MV-4-11 (cell line): ENCODE data around the gene TSPAN17.

Experiments
- DNase-seq: peaks from one replicate; lab custom pipeline; 2025; lab: John Stamatoyannopoulos, UW

Gene TSPAN17

DNA sequence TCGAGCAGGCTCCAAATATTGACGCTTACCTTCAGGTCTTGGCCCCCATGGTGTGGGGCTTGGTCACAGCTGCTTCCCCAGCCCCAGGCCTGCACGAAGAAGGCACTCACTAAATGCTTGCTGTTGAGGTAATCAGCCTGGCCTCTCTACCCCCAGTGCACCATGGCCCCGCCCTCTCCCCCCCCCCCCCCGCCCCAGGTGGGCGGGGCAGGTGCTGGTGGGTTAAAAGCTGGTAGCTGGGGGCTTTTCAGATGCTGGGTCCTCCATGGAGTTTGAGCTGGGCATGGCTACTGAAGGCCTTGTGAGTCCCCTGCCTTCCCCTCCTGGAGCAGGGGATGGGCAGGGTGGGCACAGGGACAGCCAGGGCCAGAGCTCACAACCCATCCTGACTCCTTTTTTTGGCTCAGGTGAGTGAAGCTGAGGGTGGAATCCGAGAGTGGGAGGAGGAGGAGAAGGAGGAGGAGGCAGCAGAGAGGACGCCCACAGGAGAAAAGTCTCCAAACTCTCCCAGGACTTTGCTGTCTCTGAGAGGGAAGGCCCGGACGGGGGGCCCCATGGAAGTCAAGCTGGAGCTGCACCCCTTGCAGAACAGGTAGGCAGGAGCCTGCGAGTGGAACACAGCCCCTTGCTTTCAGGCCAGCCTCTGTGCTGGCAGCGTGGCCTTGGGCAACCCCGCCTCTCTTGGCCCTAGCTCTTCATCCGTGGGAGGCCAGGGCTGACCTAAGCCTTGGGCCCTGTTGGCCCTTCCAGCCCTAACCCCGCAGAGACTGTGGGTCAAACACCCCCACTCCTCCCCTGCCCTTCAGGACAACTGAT lies 4.4 kb upstream of the TSPAN17 start:
- no peak for DNase-seq

DNA sequence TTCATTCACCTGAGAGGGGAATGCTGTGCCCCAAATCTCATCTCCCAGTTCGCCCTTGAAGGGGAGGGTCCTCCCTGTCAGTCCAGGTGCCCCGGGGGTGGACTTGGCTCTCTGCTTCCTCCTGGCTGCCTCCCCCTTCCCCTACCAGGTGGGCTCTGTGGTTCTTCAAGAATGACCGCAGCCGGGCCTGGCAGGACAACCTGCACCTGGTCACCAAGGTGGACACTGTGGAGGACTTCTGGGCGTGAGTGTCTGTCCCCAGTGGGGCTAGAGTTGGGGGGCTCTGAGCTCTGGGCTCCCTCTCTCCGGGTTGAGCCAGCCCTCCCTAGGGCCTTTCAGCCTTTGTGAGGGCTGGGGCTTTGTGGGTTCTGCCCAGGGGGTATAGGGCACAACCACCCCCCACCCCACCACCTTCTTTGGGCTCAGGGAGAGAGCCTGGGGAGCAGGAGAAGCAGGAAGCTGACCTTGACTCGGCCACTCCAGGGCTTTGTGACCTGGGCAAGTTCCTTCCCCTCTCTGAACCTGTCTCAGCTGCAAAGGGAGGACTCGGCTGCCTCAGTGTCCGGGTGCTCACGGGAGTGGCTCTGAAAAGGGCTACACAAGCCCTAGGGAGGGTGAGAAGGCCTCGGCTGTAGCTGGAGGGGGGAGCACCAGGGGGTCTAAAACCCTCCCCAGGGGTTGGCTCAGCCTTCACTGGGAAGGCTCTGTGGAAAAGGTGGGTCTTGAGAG lies 3.6 kb upstream of the TSPAN17 start:
- DNase-seq: no peak

DNA sequence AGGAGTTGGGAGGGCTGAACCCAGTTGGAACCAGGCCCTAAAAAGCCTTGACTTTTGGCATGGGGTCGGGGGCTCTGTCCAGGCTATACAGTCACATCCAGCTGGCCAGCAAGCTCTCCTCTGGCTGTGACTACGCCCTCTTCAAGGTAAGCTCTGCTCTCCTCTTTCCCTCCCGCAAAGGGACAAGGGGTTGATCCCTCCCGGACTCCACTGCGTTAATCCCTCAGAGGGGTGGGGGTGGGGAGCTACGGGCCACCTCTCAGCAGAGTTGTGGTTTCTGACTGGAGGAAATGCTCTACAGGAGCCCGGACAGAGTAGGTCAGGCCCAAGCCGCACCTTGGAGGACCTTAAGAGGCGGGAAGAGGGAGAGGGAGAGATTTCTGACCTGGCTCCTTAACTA lies 3.0 kb upstream of the TSPAN17 start:
- no peak for DNase-seq

DNA sequence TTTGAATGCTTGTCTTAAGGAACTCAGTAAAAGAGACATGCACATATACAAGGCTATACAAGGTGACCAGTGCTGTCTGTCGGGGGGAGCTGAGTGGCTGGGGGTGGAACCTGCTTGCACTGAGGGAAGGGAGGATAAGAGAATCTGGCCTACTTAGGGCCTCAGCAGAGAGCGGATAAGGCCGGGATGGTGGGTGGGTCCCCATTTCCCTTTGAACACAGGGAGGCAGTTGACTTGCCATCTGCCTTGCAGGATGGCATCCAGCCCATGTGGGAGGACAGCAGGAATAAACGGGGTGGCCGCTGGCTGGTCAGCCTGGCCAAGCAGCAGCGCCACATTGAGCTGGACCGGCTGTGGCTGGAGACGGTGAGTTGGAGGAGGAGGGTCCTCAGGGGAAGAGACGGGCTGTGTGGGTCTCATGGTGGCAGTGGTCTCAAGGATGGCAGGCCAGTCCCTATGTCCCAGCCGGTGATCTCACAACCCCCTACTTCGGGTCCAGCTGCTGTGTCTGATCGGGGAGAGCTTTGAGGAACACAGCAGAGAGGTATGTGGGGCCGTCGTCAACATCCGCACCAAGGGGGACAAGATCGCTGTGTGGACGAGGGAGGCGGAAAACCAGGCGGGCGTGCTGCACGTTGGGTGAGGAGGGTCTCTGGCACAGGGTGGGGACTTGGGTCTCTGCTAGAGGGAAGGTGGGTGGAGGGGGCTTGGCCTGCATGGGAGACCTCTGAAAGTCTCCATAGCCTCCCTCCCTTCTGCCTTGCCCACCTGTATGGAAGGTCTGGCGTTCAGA lies 2.2 kb upstream of the TSPAN17 start:
- no peak for DNase-seq

DNA sequence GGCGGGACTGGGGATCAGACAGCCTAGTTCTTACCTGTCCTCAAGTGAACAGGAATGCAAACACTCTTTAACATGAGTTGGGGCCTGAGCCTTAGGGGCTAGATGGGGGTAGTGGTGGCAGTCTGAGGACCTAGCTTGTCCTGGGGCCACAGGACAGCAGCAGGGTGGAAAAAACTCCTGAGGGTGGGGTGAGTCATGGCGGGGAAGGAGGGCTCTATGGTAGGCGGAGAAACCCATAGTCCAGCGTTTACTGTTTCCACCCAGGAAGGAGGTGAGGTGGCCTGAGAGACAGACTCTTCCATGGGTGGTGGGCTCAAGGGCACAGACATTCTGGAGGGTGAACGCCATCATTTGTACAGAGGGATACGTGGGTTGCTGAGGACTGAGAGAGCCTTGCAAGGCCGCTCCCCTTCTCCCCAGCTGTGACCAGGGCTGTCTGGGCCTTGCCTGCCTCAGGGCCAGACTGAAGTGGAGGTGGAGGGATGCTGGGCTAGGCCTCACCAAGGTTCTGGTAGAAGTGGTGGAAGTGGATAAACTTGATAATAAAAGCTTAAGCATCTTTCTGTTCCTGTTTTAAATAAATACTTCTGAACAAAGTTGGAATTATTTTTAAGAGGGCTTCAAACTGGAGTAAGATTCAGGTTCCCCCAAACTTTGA lies 1.1 kb upstream of the TSPAN17 start:
- no peak for DNase-seq

DNA sequence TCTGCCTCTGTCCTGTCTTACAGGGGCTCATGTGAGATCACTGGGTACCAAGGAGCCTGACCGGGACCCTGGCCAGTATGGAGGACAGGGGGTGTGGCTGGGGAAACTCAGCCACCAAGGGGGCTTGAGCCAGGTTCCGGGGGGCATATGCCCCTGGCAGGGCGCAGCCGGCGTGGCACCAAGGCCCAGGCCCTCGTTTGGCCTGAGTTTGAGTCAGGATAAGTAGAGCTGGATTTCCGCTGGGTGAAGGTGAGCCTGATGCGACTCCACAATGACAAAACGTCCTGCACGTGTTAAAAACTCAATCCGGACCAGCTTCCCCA lies 616 bp upstream of the TSPAN17 start:
- no peak for DNase-seq

DNA sequence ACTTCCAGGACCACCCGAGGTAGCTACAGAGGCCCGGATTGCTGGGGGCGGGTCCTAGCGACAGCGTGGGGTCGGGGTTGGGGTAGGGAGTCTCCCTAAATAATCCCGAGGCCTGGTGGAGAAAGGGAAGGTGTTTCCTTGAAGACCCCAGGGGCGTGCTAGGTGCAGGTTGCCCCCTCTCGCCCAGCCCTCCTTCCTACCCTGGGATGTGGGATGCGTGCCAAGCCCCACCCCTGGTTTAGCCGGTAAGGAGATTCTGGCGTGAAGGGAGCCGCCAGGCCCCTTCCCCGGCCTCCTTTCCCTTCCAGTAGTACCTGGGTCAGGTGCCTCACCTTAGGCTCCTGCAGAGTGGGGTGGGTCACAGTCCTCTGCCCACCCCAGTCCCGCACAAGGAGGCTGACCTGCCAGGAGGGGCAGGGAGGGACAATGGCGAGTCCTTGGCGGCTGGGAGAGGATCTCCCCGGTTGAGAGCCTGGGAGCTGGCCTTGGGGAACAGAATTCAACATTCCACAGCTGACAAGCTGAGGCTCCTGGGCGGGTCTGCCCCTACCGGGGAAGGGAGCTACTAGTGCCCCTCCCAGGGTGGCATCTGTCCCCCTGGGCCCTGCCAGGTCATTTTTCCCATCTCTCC lies 674 bp downstream of the TSPAN17 start:
- DNase-seq: no peak

DNA sequence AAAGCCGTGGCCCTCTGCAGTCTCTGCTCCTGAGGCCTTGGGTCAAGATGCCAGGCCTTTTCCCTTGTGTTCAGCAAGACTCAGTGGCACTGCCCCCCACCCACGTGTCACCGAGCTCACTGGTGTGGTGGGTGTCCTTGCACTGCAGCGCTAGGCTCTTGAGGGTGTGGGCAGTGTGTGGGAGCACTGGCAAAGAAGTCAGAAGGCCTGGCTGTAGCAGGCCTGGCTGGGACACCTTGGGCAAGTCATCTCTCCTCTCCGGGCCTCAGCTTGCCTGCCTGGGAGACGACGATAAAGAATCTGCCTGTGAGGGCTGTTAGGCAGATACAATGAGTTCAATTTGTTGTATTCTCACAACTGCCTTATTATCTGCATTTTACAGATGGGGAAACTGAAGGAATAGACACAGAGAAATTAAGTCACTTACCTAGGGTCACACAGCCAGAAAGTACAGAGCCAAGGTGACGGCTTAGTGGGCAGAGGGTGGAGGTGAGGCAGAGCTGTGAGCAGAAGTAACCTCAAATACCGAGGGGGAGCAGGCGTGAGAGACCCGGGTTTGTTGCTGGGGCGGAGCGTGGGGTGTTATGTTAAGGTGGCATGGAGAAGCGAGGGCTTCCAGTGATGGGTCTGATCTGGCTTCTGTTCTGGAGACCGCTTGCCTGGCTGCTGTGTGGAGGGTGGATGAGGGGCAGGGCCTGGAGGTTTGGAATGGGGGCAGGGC lies 1.4 kb downstream of the TSPAN17 start:
- no peak for DNase-seq

DNA sequence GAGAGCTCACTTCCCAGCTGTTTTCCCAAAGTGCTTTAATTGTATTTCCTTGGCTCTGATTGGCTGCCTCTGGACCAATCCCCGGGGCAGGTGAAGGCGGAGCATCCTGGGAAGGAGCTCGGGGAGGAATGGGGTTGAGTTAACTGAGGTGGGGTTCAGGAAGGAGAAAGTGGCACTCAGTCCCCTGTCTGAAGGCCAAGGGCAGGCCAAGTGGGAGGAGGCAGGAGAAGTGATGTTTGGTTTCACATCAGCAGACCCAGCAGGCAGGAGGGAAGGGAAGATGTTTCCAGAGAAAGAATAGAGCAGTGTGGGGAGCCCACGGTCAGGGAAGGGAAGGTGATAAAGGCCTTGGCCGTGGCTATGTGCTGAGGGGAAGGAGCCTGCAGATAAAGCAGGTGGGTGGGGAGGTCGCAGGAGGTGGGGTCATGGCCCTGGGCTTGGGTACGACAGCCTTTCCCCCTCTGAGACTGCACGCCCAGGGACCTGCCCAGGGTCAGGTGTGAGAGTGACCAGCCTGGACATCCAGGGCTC lies 3.1 kb downstream of the TSPAN17 start:
- no peak for DNase-seq

DNA sequence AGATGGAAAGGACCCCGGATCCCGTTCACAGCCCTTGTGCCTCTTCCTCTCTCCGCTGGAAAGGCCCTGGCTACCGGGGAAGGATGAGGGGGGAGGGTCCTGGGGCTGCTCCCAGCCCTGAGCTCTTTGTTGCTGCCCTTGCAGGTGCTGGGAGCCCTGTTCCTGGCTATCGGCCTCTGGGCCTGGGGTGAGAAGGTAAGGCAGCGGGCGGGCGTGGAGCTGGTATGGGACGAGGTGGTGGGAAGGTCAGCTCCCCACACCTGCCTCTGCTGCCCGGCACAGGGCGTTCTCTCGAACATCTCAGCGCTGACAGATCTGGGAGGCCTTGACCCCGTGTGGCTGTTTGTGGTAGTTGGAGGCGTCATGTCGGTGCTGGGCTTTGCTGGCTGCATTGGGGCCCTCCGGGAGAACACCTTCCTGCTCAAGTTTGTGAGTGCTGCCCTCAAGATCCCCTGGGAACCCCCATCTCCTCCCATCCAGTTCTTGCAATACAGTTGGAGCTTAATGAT lies 4.2 kb downstream of the TSPAN17 start:
- no peak for DNase-seq

DNA sequence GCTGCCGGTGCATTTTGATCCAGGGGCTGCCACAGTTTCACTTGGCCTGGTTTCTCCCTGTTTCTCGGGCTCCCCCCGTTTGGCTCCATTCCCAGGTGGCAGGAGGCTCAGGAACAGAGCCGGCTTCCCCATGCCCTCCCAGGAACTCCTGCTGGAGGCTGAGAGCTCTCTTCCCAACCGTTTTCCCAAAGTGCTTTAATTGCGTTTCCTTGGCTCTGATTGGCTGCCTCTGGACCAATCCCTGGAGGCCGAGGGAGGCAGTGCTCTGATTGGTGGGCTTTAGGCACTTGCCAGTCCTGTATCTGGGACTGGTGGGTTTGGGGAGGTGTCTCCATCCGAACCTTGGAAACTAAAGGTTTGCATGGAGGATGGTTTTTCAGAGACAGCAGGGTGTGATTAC lies 4.9 kb downstream of the TSPAN17 start:
- DNase-seq: no peak

DNA sequence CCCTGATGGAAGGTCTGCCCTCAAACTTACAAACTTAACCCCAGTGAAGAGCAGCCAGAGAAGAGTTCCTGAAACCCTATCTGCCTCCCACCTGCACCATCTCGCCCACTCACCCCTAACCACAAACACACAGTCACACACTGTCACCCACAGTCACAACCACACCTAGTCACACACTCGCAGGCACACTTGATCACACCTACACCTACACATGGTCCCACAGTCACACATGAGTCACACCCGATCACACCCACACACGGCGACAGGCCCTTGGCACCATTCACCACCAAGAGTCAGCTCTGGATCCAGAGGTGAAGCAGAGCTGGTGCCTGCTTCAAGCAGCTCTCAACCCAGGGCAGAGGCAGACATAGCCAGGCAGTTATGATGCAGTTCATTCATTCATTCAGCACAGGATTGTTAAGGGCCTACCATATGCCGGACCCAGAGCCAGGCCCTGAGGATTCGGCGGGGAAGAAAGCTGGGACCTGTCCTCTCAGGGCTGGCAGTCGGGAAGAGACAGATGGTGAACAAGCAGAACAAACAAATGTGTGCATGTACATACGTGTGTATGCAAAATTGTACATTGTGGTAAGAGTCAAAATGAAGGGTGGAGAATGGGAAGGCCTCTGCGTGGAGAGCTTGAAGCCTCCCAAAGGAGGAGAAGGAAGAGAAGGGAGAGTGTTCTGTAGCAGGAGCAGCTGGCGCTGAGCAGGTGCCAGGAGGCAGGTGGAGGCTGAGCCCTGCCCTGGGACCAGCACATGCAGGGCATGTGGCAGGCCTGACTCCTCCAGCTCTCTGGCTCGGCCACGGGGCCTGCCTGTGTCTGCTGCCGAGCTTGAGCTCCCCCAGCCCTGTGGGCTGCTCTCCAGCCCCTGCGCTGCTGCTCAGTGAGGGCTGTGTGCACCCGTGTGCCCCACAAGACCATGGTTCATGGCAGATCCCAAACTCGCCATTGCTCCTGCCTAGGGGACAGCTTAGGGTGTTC lies 6.4 kb downstream of the TSPAN17 start:
- no peak for DNase-seq

DNA sequence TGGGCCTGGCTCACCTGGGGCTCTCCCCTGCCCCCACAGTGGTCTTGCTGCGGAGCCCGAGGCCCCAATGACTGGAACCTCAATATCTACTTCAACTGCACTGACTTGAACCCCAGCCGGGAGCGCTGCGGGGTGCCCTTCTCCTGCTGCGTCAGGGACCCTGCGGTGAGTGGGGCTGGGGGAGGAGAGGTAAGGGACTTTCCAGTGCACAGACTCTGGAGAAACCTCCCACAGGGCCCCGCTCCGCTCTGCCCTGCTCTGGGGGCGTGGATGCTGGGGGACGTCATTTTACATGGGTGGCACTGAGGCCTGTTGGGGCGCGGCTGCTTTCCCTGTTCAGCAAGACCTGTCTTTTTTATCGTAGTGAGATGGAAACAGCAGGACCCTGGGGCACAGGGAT lies 7.6 kb downstream of the TSPAN17 start:
- no peak for DNase-seq

DNA sequence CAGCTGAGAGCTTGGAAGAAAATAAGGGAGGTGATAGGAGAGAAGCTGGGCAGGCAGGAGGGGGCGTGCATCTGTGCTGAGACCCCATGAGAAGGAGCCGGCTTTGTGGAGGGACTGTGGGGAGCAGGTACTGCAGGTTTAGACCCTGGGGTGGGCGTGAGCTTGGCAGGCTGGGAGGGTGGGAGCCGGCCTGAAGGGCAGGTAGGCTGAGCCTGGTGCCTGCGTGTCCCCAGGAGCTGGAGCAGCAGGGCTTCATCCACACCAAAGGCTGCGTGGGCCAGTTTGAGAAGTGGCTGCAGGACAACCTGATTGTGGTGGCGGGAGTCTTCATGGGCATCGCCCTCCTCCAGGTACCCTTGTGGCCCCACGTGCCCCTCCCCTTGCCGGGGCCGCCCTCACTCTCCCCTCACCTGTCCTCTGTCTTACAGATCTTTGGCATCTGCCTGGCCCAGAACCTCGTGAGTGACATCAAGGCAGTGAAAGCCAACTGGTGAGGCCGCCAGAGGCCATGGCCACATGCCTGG lies 9.2 kb downstream of the TSPAN17 start:
- DNase-seq: no peak

DNA sequence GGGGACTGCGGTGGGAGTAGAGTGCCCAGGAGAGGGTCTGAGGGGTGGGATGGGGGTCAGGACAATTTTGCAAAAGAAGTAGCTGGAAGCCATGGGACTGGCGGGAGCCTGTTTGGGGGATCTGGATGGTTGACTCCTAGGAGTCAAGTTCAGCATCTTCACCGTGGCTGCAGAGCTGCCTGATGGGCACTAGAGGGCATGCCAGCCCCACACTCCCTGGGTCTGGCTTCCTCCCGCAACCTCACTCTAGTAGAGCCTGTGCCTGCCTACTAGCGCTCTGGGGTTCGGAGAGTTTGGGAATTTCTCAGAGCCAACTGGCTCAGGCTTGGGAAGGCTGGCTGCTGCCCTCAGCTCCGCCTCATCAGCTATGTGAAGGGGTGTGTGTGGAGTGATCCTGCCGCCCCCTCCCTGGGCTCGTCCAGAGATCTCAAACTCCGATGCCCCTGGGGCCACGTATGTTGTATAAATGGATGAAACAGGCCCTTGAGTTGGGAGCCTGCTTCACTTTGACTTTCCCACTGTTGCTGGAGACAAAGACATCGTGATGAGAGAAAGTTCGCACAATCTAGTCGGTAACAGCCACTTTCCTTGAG lies 10.8 kb downstream of the TSPAN17 start:
- peak; percentile 58 for DNase-seq

DNA sequence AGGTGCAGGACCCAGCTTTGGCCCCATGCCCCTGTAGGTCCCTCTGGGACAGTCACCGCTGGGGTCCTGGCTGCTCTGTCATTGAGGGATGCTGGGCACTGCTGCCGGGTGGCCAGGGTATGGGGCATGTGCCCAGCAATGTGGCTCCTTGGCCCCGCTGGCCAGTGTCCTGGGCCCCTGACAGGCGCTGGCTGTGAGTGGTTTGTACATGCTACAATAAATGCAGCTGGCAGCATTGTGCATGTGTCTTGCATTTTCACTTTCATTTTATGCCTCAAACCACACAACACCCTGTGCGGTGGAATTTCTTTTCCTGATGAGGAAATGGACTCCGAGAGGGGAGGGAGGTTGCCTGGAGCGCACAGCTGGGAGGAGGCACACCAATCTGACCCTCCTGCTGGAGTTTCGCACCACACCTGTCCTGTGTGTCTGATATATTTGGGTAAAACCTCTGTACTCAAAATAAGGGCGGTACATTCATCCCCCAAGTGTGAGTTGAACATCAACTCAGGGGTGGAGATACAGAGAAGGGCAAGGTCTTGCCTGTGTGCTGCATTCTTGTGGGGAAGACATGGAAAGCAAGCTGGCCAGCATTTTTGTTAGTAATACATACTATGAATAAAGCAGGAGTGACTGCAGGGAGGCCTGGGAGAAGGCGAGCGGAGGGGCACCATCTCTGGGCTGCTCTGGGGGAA lies 11.7 kb downstream of the TSPAN17 start:
- peak; percentile 85 for DNase-seq

DNA sequence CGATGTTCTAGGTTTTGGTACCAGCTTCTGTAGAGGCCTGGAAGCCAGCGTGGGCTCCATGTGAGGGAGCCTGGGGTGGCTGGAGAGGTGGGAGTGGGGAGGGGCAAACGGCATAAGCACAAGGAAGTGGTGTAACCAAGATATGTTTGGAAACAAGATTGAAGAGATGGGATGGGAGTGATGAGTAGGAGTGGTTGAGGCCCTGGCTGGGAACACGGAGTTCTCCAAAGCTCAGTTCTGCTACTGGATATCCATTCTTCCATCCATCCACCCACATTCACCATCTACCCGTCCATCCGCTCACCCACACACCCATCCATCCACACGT lies 12.2 kb downstream of the TSPAN17 start:
- no peak for DNase-seq

DNA sequence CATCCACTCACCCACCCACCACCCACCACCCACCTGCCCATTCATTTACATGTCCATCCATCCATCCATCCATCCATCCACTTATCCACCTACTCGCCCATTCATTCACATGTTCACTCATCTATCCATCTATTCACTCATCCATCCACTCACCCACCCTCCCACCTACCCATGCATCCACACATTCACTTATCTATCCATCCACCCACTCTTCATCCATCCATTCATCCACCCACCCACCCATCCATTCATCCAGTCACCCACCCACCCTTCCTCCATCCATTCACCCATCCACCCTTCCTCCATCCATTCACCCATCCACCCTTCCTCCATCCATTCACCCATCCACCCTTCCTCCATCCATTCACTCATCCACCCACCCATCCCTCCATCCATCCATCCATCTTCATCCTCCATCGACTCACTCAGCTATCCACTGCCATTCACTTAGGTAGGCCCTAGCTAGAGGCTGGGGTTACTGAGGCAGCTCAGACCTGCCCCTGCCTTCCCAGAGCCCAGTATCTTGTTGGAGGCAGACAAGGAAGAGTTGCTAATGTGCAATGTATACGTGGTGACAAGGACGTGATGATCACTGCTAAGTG lies 12.7 kb downstream of the TSPAN17 start:
- no peak for DNase-seq
